HEK293T (cell line): ENCODE results near the gene BORCS5.
A peak's percentile ranks its signal among the peaks of the same experiment; 100 is the strongest.

Source experiments
- CTCF ChIA-PET: fragments of 350-600 bp; formaldehyde crosslinking; extraction: SDS; loops from one replicate; lab custom pipeline; 2021; ENCODE audit warnings: antibody characterized with exemption, inconsistent platforms; lab: Yijun Ruan, JAX
- POLR2A ChIA-PET: fragments of 350-600 bp; formaldehyde crosslinking; extraction: SDS; loops from one replicate; lab custom pipeline; 2020; ENCODE audit warnings: antibody characterized with exemption, inconsistent platforms; lab: Yijun Ruan, JAX
- DNase-seq: peaks from one replicate; pipeline ENCODE4 v3.0.0; 2012; ENCODE audit warnings: mixed read lengths; ENCODE audit errors: extremely low spot score
- ARNT ChIP-seq: fragments of 450-650 bp; IDR thresholded peaks from 2 replicates; pipeline ENCODE4 v1.6.1; 2017; ENCODE audit warnings: mild to moderate bottlenecking
- BHLHE40 ChIP-seq: fragments of 450-650 bp; IDR thresholded peaks from 2 replicates; pipeline ENCODE4 v1.6.1; 2016; ENCODE audit warnings: mild to moderate bottlenecking, moderate library complexity, borderline replicate concordance
- CTBP1 ChIP-seq: fragments of 450-650 bp; IDR thresholded peaks from 2 replicates; pipeline ENCODE4 v1.6.1; 2016; ENCODE audit warnings: borderline replicate concordance
- ELF4 ChIP-seq: fragments of 450-650 bp; IDR thresholded peaks from 2 replicates; pipeline ENCODE4 v1.6.1; 2017; ENCODE audit warnings: antibody characterized with exemption
- FOXA1 ChIP-seq: fragments of 450-650 bp; IDR thresholded peaks from 2 replicates; pipeline ENCODE4 v1.6.1; 2016; ENCODE audit warnings: mild to moderate bottlenecking
- FOXK2 ChIP-seq: fragments of 450-650 bp; IDR thresholded peaks from 2 replicates; pipeline ENCODE4 v1.6.1; 2016; ENCODE audit warnings: mild to moderate bottlenecking
- FOXM1 ChIP-seq: fragments of 450-650 bp; IDR thresholded peaks from 2 replicates; pipeline ENCODE4 v1.6.1; 2017; ENCODE audit warnings: mild to moderate bottlenecking, borderline replicate concordance
- HDGF ChIP-seq: fragments of 450-650 bp; IDR thresholded peaks from 2 replicates; pipeline ENCODE4 v1.6.1; 2017; ENCODE audit warnings: antibody characterized with exemption, borderline replicate concordance
- L3MBTL2 ChIP-seq: fragments of 450-650 bp; conservative IDR thresholded peaks from 2 replicates; pipeline ENCODE4 v1.6.1; 2016; ENCODE audit warnings: mild to moderate bottlenecking
- LEF1 ChIP-seq: fragments of 450-650 bp; IDR thresholded peaks from 2 replicates; pipeline ENCODE4 v1.6.1; 2017; ENCODE audit warnings: mild to moderate bottlenecking, borderline replicate concordance
- NFRKB ChIP-seq: fragments of 450-650 bp; IDR thresholded peaks from 2 replicates; pipeline ENCODE4 v1.6.1; 2016; ENCODE audit warnings: mild to moderate bottlenecking, moderate library complexity
- SP1 ChIP-seq: fragments of 450-650 bp; IDR thresholded peaks from 2 replicates; pipeline ENCODE4 v1.6.1; 2017
- SUZ12 ChIP-seq: fragments of 450-650 bp; IDR thresholded peaks from 2 replicates; pipeline ENCODE4 v1.6.1; 2016; ENCODE audit warnings: mild to moderate bottlenecking
- TARDBP ChIP-seq: fragments of 450-650 bp; IDR thresholded peaks from 2 replicates; pipeline ENCODE4 v1.6.1; 2016
- ZNF384 ChIP-seq: fragments of 450-650 bp; IDR thresholded peaks from 2 replicates; pipeline ENCODE4 v1.6.1; 2016
- TF ChIP-seq, protein P1 (sequence below): fragments of 450-650 bp; IDR thresholded peaks from 2 replicates; pipeline ENCODE4 v1.6.1; 2016

The BORCS5 gene

DNA sequence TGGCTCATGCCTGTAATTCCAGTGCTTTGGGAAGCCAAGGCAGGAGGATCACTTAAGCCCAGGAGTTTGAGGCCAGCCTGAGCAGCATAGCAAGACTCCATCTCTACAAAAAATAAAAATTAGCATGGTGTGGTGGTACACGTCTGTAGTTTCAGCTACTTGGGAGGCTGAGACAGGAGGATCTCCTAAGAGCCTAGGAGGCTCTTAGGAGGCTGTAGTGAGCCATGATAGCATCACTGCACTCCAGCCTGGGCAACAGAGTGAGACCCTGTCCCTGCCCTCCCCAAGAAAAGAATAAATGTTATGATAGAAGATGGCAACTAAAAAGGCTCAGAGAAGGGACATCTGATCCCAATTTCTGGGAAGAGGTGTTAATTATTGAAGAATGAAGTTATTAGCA lies 3.6 kb upstream of the BORCS5 start:
- CTCF ChIA-PET, result no interaction called here
- no peak for DNase-seq
- TF ChIP-seq BHLHE40, result no peak
- no peak for TF ChIP-seq CTBP1
- TF ChIP-seq, protein P1, sequence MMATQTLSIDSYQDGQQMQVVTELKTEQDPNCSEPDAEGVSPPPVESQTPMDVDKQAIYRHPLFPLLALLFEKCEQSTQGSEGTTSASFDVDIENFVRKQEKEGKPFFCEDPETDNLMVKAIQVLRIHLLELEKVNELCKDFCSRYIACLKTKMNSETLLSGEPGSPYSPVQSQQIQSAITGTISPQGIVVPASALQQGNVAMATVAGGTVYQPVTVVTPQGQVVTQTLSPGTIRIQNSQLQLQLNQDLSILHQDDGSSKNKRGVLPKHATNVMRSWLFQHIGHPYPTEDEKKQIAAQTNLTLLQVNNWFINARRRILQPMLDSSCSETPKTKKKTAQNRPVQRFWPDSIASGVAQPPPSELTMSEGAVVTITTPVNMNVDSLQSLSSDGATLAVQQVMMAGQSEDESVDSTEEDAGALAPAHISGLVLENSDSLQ, result no peak
- TF ChIP-seq NFRKB, result no peak
- TF ChIP-seq ZNF384, result no peak
- no peak for TF ChIP-seq FOXA1
- TF ChIP-seq SUZ12, result no peak
- no peak for TF ChIP-seq HDGF
- no peak for TF ChIP-seq L3MBTL2
- TF ChIP-seq FOXK2, result no peak
- no peak for TF ChIP-seq ARNT
- no peak for TF ChIP-seq SP1
- TF ChIP-seq TARDBP, result no peak
- TF ChIP-seq ELF4, result no peak
- no peak for TF ChIP-seq FOXM1
- TF ChIP-seq LEF1, result no peak
- POLR2A ChIA-PET, result no interaction called here

DNA sequence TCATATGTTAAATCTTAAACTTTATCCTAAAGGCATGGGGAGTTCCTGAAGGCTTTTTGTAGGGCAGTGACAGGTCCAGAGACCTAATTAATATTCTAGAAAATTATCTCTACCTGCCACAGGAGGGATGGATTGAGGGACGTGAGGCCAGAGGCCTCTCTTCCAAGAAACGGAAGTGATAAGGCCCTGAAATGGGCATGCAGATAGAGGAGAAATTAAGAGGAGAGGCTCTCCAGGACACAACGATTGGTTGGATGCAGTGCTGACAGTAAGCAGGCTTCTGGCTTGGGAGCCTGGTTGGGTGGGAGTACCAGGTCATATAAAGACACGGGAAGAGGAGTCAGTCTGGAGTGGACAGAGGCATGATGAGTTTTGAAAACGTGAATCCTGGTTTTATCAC lies 3.1 kb upstream of the BORCS5 start:
- TF ChIP-seq NFRKB, result no peak
- TF ChIP-seq FOXM1, result no peak
- POLR2A ChIA-PET, result no interaction called here
- DNase-seq, result no peak
- CTCF ChIA-PET, result no interaction called here

DNA sequence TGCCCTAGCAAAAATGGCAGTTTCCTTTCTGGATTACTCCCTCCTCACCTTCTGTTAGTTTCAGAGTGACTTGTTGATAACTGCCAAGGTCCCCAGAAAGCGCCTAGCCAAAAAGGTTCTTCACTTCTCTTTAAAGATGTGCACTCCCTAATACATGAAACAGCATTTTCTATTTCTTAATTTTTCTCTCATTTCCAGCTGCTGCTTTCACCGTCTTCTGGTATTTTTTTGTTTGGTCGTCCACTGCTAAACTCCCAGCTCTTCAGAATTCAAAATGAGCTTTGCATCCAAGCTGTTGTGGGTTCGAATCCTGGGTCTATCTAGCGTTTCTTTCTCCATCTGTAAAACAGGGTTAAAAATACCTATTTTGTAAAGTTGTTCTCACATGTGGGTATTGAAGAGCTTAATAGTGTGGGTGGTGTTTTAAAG lies 397 bp upstream of the BORCS5 start:
- TF ChIP-seq, protein P1, result no peak
- peak; percentile 45; the same call in 1 of the 2 replicates for TF ChIP-seq L3MBTL2
- TF ChIP-seq BHLHE40, result no peak
- no peak for TF ChIP-seq FOXK2
- no peak for TF ChIP-seq LEF1
- ChIA-PET CTCF (interaction anchor here (0.6 to 1.5 kb wide), 7 partner anchors 12 to 380 kb away, joined by 3 to 8 read pairs (median 4); no protein-coding TSS in a partner anchor), POLR2A (interaction anchor here (0.7 to 2.5 kb wide), 24 partner anchors 10 to 381 kb away, joined by 3 to 21 read pairs (median 4); partner anchors contain the start of genes CDKN1B and GPR19)
- DNase-seq, result no peak

DNA sequence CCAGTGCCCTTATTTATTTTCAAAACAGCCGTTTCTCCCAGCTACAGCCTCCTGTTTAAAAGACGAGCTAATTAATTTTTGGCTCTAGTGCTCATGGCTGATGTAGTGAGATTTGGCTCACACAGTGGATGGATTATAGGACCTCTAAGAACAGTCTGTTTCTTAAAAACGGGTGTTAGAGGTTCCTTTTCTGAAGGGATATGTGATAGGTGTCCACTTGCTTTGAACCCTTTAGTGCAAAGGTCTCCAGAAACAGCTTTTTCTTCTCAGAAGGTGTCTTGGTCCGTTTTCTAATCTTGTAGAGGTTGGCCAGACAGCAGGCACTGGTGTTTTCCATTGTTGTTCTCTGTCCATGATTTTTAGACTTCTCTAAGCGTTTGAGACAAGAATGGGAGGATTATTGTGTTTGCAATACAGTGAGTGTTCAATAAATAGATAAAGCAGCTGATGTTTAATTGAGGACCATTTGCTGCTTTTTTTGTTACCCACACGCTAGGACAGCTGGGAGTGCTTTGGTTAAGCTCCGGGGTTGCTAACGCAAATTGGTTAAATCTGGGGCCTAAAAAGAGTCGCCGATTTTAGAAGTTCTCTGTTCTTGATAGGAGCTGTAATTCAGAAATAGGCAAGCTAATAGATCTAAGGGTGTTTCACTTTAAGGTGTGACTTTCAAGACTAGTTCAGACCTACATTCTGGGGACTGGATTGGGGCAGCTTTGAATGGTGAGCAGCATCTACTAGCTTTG lies 1.0 kb downstream of the BORCS5 start:
- no peak for DNase-seq
- POLR2A ChIA-PET, result interaction anchor here (0.7 to 2.5 kb wide), 16 partner anchors 8 to 429 kb away, joined by 3 to 21 read pairs (median 6); partner anchors contain the start of genes CDKN1B and MANSC1
- TF ChIP-seq LEF1, result no peak
- TF ChIP-seq CTBP1, result no peak
- no peak for TF ChIP-seq HDGF
- no peak for TF ChIP-seq SUZ12
- TF ChIP-seq ELF4, result no peak
- no peak for TF ChIP-seq L3MBTL2
- no peak for TF ChIP-seq FOXM1
- CTCF ChIA-PET, result interaction anchor here (0.6 to 1.5 kb wide), 6 partner anchors 13 to 379 kb away, joined by 3 to 7 read pairs (median 4); no protein-coding TSS in a partner anchor

DNA sequence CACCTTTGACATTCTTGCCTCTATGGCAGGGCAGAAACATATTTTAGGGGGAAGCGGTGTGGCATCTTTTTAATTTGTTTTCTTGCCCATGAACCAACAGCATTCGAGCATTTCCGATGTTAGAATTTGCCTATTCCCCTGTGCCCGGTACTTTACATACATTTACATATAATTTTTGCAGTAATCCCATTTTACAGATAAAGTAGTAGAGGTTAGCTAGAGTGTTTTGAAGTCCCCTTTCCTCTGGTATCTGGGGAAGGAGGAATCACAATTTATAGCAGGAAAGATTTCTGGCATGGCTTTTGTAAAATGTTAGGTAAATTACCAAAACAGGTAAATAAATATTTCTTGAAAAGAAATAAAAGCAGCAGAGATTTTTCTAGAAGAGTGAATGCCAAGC lies 1.6 kb downstream of the BORCS5 start:
- ChIA-PET POLR2A (interaction anchor here (0.9 to 2.5 kb wide), 4 partner anchors 9 to 360 kb away, joined by 3 to 9 read pairs (median 7); partner anchors contain the start of gene MANSC1), CTCF (interaction anchor here (0.6 kb wide), 2 partner anchors 22 to 515 kb away, joined by 3 read pairs; no protein-coding TSS in a partner anchor)
- no peak for DNase-seq
- no peak for TF ChIP-seq HDGF
- TF ChIP-seq SP1, result no peak

DNA sequence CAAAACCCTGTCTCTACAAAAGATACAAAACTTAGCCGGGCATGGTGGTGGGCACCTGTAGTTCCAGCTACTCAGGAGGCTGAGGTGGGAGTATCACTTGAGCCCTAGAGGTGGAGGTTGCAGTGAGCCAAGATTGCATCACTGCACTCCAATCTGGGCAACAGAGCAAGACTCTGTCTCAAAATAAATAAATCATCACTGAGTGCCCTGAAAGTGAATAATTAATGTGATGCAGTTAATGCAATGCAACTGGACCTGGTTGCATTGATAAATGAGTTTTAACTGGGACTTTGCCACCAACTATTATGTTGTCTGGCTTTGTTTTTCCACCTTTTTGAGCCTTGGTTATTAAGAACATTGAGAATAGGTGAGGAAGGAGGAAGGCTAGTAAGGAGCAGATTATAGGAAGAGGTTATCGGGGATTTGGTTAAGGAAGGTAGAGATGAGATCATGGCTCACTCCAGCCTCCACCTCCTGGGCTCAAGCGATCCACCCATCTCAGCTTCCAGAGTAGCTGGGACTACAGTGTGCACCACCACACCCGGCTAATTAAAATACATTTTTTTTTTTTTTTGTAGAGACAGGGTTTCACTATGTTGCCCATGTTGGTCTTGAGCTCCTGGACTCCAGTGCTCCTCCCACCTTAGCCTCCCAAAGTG lies 8.0 kb downstream of the BORCS5 start:
- ChIA-PET CTCF (no interaction called here), POLR2A (interaction anchor here (3.3 kb wide), 1 partner anchor 8 kb away, joined by 21 read pairs; the partner anchor contains the start of gene BORCS5)
- TF ChIP-seq NFRKB (no peak), L3MBTL2 (no peak), HDGF (no peak)
- TF ChIP-seq, protein P1, result no peak
- DNase-seq, result no peak

DNA sequence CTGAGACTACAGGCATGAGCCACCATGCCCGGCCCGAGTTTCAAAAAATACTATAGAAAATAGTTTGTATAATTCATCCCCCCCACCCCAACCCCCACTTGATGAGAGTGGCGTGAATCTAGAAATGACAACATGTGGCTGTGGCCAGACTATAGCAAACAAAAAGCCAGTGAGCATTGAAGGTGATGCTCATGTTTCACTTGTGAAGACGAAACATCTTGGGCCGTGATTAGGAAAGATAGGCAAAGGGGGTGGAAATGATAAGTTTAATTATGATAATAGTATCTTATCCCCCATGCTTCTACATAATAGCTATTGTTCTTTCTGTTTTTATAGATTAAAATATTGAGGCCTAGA lies 8.5 kb downstream of the BORCS5 start:
- ChIA-PET CTCF (interaction anchor here (0.6 to 1.0 kb wide), 2 partner anchors 290 to 357 kb away, joined by 3 to 9 read pairs; no protein-coding TSS in a partner anchor), POLR2A (interaction anchor here (3.3 kb wide), 1 partner anchor 9 kb away, joined by 21 read pairs; the partner anchor contains the start of gene BORCS5)

More for the DNA sequence above, 8.5 kb downstream of the BORCS5 start:
- no peak for DNase-seq
- TF ChIP-seq TARDBP, result no peak
